Measurements from ENCODE around the gene SDF4.
"Not testable (repeated sequence)": the region's sequence is repeated elsewhere in the genome, so short reads cannot be mapped to it uniquely, and the experiment has no call there.

Gene SDF4

GRCh38 chr1:1259119-1259488 lies 27.3 kb upstream of the SDF4 start:
- DNase-seq (ENCODE audit: low read depth): no peak
- H3K9me3 ChIP-seq (ENCODE audit: control insufficient read depth, low read length): no peaks in the 10 kb centered on the region
- H3K9ac ChIP-seq (ENCODE audit: low read length): no peak overlapping the region
- peaks cover 22% of the 10 kb centered on the region for H3K4me1 ChIP-seq (ENCODE audit: control insufficient read depth, insufficient read depth, low read length)
- no peaks in the 10 kb centered on the region for H3K27me3 ChIP-seq (replicated peaks; ENCODE audit: control insufficient read depth, insufficient read depth, low read length)
- H3K4me3 ChIP-seq (ENCODE audit: low read length): no peak overlapping the region
- peaks cover 67% of the 10 kb centered on the region for H3K36me3 ChIP-seq (ENCODE audit: control insufficient read depth, insufficient read depth, low read length, severe bottlenecking)

GRCh38 chr1:1256956-1257871 lies 25.4 kb upstream of the SDF4 start:
- peaks cover 63% of the 10 kb centered on the region for H3K36me3 ChIP-seq (ENCODE audit: control insufficient read depth, insufficient read depth, low read length, severe bottlenecking)
- H3K9ac ChIP-seq (ENCODE audit: low read length): no peak overlapping the region
- no peaks in the 10 kb centered on the region for H3K9me3 ChIP-seq (ENCODE audit: control insufficient read depth, low read length)
- no peak for DNase-seq (ENCODE audit: low read depth)
- H3K4me1 ChIP-seq (ENCODE audit: control insufficient read depth, insufficient read depth, low read length): peaks cover 6% of the 10 kb centered on the region
- H3K4me3 ChIP-seq (ENCODE audit: low read length): no peak overlapping the region
- H3K27me3 ChIP-seq (replicated peaks; ENCODE audit: control insufficient read depth, insufficient read depth, low read length): no peaks in the 10 kb centered on the region

DNA sequence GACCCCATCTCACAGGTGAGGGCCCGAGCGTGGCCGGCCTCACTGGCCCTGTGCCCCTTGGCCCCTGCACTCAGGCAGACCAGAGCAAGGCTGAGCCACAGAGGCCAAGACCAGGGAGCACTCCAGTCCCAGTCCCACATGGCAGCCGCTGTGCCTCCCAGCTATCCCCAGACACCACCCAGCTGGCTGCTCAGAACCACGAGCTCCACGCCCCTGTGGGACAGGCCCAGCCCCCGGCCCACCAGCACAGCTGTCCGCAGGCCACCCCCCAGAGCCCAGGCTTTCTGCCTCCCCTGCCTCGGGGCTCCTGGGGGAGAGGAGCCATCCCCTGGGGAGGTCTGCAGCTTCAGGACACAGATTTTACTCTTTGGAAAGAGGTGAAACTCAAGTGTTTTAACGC lies 23.8 kb upstream of the SDF4 start:
- Histone ChIP-seq H3K4me3 (ENCODE audit: low read length) (no peak overlapping the region), H3K27me3 (replicated peaks; ENCODE audit: control insufficient read depth, insufficient read depth, low read length) (no peaks in the 10 kb centered on the region), H3K4me1 (ENCODE audit: control insufficient read depth, insufficient read depth, low read length) (no peaks in the 10 kb centered on the region), H3K9me3 (ENCODE audit: control insufficient read depth, low read length) (no peaks in the 10 kb centered on the region), H3K36me3 (ENCODE audit: control insufficient read depth, insufficient read depth, low read length, severe bottlenecking) (peaks cover 59% of the 10 kb centered on the region), H3K9ac (ENCODE audit: low read length) (no peak overlapping the region)
- no peak for DNase-seq (ENCODE audit: low read depth)

DNA sequence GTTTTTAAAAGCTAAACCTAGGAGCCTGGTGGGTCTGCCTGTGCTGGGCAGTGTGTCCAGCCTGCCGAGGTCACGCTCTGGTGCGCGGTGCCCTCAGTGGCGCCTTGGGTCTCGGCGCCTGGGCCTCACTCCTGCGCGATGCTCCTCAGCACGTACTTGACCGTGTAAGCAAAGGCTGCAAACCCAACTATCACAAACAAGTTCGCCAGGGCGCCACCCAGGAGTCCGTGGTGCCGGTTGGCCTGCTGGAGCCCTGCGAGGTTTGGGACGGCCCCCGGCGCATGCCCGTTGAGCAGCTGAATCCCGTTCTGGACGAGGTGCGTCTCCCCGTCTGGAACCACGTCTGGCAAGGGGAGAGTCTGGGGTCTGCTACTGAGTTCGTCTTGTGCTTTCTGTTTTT lies 23.3 kb upstream of the SDF4 start:
- H3K27me3 ChIP-seq (replicated peaks; ENCODE audit: control insufficient read depth, insufficient read depth, low read length): no peaks in the 10 kb centered on the region
- H3K4me3 ChIP-seq (ENCODE audit: low read length): no peak overlapping the region
- H3K9ac ChIP-seq (ENCODE audit: low read length): no peak overlapping the region
- DNase-seq (ENCODE audit: low read depth): no peak
- no peaks in the 10 kb centered on the region for H3K9me3 ChIP-seq (ENCODE audit: control insufficient read depth, low read length)
- H3K36me3 ChIP-seq (ENCODE audit: control insufficient read depth, insufficient read depth, low read length, severe bottlenecking): peaks cover 54% of the 10 kb centered on the region
- H3K4me1 ChIP-seq (ENCODE audit: control insufficient read depth, insufficient read depth, low read length): no peaks in the 10 kb centered on the region

- H3K9me3 ChIP-seq (ENCODE audit: control insufficient read depth, low read length): no peaks in the 10 kb centered on the region
- H3K27me3 ChIP-seq (replicated peaks; ENCODE audit: control insufficient read depth, insufficient read depth, low read length): no peaks in the 10 kb centered on the region
- DNase-seq (ENCODE audit: low read depth): no peak
- H3K36me3 ChIP-seq (ENCODE audit: control insufficient read depth, insufficient read depth, low read length, severe bottlenecking): peaks cover 50% of the 10 kb centered on the region
- no peak overlapping the region for H3K9ac ChIP-seq (ENCODE audit: low read length)
- H3K4me1 ChIP-seq (ENCODE audit: control insufficient read depth, insufficient read depth, low read length): no peaks in the 10 kb centered on the region
- no peak overlapping the region for H3K4me3 ChIP-seq (ENCODE audit: low read length)
These were observed 22.8 kb upstream of the SDF4 start for GRCh38 chr1:1254667-1254998.

GRCh38 chr1:1253972-1254666 lies 22.3 kb upstream of the SDF4 start:
- Histone ChIP-seq H3K27me3 (replicated peaks; ENCODE audit: control insufficient read depth, insufficient read depth, low read length) (no peaks in the 10 kb centered on the region), H3K4me3 (ENCODE audit: low read length) (no peak overlapping the region), H3K9me3 (ENCODE audit: control insufficient read depth, low read length) (no peaks in the 10 kb centered on the region), H3K36me3 (ENCODE audit: control insufficient read depth, insufficient read depth, low read length, severe bottlenecking) (peaks cover 47% of the 10 kb centered on the region), H3K4me1 (ENCODE audit: control insufficient read depth, insufficient read depth, low read length) (no peaks in the 10 kb centered on the region), H3K9ac (ENCODE audit: low read length) (no peak overlapping the region)
- no peak for DNase-seq (ENCODE audit: low read depth)

GRCh38 chr1:1253314-1253713 lies 21.5 kb upstream of the SDF4 start:
- Histone ChIP-seq H3K9ac (ENCODE audit: low read length) (no peak overlapping the region), H3K4me1 (ENCODE audit: control insufficient read depth, insufficient read depth, low read length) (no peaks in the 10 kb centered on the region), H3K9me3 (ENCODE audit: control insufficient read depth, low read length) (no peaks in the 10 kb centered on the region), H3K4me3 (ENCODE audit: low read length) (no peak overlapping the region), H3K36me3 (ENCODE audit: control insufficient read depth, insufficient read depth, low read length, severe bottlenecking) (peaks cover 42% of the 10 kb centered on the region), H3K27me3 (replicated peaks; ENCODE audit: control insufficient read depth, insufficient read depth, low read length) (no peaks in the 10 kb centered on the region)
- DNase-seq (ENCODE audit: low read depth): no peak

- H3K36me3 ChIP-seq (ENCODE audit: control insufficient read depth, insufficient read depth, low read length, severe bottlenecking): peaks cover 33% of the 10 kb centered on the region
These were observed 19.0 kb upstream of the SDF4 start for GRCh38 chr1:1250786-1251284.

DNA sequence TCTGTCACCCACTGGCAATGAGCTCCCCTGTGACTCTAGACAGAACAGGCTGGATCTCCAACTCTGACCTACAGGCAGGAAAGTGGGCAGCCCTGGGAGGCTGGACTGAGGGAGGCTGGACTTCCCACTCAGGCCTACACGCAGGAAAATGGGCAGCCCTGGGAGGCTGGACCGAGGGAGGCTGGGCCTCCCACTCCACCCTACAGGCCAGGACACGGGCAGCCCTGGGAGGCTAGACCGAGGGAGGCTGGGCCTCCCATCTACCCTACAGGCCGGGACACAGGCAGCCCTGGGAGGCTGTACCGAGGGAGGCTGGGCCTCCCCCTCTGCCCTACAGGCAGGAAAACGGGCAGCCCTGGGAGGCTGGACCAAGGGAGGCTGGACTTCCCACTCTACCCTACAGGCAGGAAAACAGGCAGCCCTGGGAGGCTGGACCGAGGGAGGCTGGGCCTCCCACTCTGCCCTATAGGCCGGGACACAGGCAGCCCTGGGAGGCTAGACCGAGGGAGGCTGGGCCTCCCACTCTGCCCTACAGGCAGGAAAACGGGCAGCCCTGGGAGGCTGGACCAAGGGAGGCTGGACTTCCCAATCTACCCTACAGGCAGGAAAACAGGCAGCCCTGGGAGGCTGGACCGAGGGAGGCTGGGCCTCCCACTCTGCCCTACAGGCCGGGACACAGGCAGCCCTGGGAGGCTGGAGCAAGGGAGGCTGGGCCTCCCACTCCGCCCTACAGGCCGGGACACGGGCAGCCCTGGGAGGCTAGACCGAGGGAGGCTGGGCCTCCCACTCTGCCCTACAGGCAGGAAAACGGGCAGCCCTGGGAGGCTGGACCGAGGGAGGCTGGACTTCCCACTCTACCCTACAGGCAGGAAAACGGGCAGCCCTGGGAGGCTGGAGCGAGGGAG lies 16.5 kb upstream of the SDF4 start:
- H3K36me3 ChIP-seq (ENCODE audit: control insufficient read depth, insufficient read depth, low read length, severe bottlenecking); H3K9ac ChIP-seq (ENCODE audit: low read length); H3K4me1 ChIP-seq (ENCODE audit: control insufficient read depth, insufficient read depth, low read length); H3K27me3 ChIP-seq (replicated peaks; ENCODE audit: control insufficient read depth, insufficient read depth, low read length); H3K9me3 ChIP-seq (ENCODE audit: control insufficient read depth, low read length); DNase-seq (ENCODE audit: low read depth); H3K4me3 ChIP-seq (ENCODE audit: low read length): not testable (repeated sequence)

More at GRCh38 chr1:1250786-1251284, 19.0 kb upstream of the SDF4 start:
- no peaks in the 10 kb centered on the region for H3K4me1 ChIP-seq (ENCODE audit: control insufficient read depth, insufficient read depth, low read length)
- no peak for DNase-seq (ENCODE audit: low read depth)
- no peak overlapping the region for H3K4me3 ChIP-seq (ENCODE audit: low read length)
- H3K9ac ChIP-seq (ENCODE audit: low read length): no peak overlapping the region
- no peaks in the 10 kb centered on the region for H3K27me3 ChIP-seq (replicated peaks; ENCODE audit: control insufficient read depth, insufficient read depth, low read length)
- no peaks in the 10 kb centered on the region for H3K9me3 ChIP-seq (ENCODE audit: control insufficient read depth, low read length)

DNA sequence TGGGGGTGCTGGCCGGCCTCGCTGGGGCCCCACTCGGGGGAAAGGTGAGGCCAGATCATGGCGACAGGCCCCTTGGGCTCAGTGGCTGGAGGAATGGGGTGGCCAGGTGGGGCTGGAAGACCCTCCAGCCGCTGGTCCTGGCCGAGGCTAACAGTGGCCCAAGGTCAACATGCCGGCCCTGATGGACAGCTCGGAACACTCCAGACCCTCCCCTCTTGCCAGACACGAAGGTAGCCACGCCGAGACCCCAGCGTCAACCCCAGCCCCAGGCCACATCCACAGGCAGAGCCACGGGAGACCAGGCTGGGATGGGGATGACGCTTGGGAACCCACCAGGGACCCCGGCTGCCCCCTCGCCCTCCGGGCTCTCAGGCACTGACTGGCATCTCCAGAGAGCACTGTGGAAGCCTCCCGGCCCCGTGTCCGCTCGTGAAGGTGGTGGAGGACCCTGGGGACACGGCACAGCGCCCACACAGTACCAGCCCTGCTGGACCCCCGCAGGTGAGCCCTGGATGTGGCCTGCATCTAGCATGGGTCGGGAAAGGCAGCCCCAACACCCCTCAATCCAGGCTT lies 15.6 kb upstream of the SDF4 start:
- Histone ChIP-seq H3K27me3 (replicated peaks; ENCODE audit: control insufficient read depth, insufficient read depth, low read length) (no peaks in the 10 kb centered on the region), H3K4me1 (ENCODE audit: control insufficient read depth, insufficient read depth, low read length) (no peaks in the 10 kb centered on the region), H3K9me3 (ENCODE audit: control insufficient read depth, low read length) (no peaks in the 10 kb centered on the region), H3K9ac (ENCODE audit: low read length) (no peak overlapping the region), H3K4me3 (ENCODE audit: low read length) (no peak overlapping the region), H3K36me3 (ENCODE audit: control insufficient read depth, insufficient read depth, low read length, severe bottlenecking) (peaks cover 4% of the 10 kb centered on the region)
- no peak for DNase-seq (ENCODE audit: low read depth)
